Measurements from ENCODE around the gene ITPRID2.

DNA sequence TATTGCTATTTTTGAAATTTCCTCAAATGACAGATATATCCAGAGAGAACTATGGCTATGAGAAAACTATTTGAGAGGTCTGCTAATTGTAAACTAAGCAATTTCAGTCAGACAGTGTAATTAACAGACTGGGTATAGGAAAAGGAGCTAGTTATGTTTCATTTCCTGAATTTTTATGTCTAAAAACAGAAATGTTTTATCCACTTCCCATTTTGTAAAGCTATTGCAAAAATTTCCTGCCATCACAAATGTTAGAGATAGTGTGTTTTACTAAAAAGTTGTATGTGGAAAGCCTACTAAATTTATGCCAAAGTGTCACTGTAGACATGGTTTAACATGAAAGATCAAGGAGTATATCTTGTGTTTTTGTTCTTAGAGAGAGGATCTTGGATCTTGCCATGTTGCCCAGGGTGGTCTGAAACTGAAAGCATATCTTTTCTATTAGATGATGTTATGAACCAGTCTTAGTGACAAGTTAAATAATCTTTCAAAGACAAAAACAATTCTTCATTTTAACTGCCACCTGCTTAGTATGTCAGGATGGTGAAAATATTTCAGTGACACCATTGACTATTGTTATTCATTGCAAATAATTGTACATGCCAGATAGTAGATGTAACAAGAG, 40.5 kb upstream of the ITPRID2 start:
- TF ChIP-seq RCOR1 (IDR thresholded peaks at IDR 0.05; ENCODE audit: insufficient replicate concordance, low read length) (no peak), CEBPB (IDR thresholded peaks at IDR 0.05; ENCODE audit: low read depth, low read length) (no peak), RFX5 (IDR thresholded peaks at IDR 0.05; ENCODE audit: low read depth, low read length) (no peak)
- TF ChIP-seq, protein P1, sequence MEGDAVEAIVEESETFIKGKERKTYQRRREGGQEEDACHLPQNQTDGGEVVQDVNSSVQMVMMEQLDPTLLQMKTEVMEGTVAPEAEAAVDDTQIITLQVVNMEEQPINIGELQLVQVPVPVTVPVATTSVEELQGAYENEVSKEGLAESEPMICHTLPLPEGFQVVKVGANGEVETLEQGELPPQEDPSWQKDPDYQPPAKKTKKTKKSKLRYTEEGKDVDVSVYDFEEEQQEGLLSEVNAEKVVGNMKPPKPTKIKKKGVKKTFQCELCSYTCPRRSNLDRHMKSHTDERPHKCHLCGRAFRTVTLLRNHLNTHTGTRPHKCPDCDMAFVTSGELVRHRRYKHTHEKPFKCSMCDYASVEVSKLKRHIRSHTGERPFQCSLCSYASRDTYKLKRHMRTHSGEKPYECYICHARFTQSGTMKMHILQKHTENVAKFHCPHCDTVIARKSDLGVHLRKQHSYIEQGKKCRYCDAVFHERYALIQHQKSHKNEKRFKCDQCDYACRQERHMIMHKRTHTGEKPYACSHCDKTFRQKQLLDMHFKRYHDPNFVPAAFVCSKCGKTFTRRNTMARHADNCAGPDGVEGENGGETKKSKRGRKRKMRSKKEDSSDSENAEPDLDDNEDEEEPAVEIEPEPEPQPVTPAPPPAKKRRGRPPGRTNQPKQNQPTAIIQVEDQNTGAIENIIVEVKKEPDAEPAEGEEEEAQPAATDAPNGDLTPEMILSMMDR (conservative IDR thresholded peaks at IDR 0.05; ENCODE audit: low read depth, low read length) = no peak

Data from IMR-90 (cell line).